Esophagus squamous epithelium (tissue), 4 donors: ENCODE measurements around the gene WDR1.
A peak's percentile ranks its signal among the peaks of the same experiment; 100 is the strongest.

Source experiments
- POLR2A ChIP-seq, 4 donors: fragments of 450-650 bp; IDR thresholded peaks; one replicate each; pipeline ENCODE4 v1.6.1; 2017; ENCODE audit warnings: antibody characterized with exemption in 4 of 4, mild to moderate bottlenecking in 4 of 4, moderate library complexity in 3 of 4
- TF ChIP-seq, protein P1 (sequence below), 6 experiments: fragments of 450-650 bp in 4 of 6; fragments of 200-600 bp in 2 of 6; sonication (generic) in 2 of 6; IDR thresholded peaks; one replicate each; pipeline ENCODE4 v1.5.1; 2016 to 2019; ENCODE audit warnings: antibody characterized with exemption in 6 of 6, mild to moderate bottlenecking in 4 of 6, moderate library complexity in 4 of 6

DNA sequence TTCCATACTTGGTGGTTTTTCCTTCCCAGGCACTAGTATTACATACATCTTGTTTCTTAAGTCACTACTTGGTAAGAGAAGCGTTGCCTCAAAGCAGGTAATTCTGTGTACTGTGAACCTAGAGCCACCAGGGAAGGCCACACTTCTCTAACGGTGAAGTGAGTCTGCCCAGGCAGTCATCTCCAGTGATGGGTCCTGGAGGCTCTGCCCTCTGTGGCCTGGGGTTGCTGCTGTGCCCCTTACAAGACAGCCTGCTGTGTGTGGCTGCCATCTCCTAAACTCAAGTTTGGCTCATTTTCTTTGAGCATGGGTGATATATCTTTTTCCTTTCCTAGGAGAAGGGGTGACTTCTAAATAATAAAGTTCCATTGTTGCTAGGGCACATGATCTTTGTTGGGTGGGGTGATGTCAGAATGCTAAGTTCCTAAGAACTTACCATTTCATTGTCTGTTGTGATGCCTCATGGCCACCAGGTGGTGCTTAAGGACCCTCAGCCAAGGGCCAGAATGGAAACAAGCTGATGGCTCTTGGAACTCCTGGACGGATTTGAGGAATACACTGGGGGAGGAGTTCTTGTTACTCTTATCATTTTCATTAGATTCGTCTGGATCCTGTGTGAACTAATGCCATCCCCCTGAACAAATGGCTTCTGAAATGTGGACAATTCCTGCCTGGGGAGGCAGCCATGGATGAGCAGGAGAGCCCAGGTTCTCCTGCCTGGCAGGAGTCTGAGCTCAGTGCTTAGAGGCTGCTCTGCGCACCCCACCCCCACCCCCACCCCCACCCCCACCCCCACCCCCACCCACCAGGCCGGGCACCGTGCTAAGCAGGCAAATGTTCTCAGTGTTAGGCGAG is 41.1 kb upstream of the WDR1 start:
- TF ChIP-seq, protein P1, sequence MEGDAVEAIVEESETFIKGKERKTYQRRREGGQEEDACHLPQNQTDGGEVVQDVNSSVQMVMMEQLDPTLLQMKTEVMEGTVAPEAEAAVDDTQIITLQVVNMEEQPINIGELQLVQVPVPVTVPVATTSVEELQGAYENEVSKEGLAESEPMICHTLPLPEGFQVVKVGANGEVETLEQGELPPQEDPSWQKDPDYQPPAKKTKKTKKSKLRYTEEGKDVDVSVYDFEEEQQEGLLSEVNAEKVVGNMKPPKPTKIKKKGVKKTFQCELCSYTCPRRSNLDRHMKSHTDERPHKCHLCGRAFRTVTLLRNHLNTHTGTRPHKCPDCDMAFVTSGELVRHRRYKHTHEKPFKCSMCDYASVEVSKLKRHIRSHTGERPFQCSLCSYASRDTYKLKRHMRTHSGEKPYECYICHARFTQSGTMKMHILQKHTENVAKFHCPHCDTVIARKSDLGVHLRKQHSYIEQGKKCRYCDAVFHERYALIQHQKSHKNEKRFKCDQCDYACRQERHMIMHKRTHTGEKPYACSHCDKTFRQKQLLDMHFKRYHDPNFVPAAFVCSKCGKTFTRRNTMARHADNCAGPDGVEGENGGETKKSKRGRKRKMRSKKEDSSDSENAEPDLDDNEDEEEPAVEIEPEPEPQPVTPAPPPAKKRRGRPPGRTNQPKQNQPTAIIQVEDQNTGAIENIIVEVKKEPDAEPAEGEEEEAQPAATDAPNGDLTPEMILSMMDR (IDR thresholded peaks at IDR 0.05), result peak; percentile 43 to 82 (median 74)
- no peak for TF ChIP-seq POLR2A (IDR thresholded peaks at IDR 0.05)
